Body of pancreas (tissue), 4 donors: ENCODE data around the gene SUN3. TPM values are rescaled to one million over a fixed set of nuclear protein-coding genes. Genes with fewer than 3 reads are reported as not detected.

ENCODE experiments used
- ATAC-seq: fragments of 150-250 bp; one replicate; pipeline ENCODE4 v1.9.1; 2016
- DNase-seq, 4 donors: peaks; one replicate each; pipeline ENCODE4 v3.0.0-alpha.2; 2019
- H3K27ac ChIP-seq, 4 donors: fragments of 200-600 bp; sonication (generic); 1 replicate in 3 of 4; 2 replicates in 1 of 4; pipeline versions ENCODE4 v1.5.1 to v1.6.1; 2016 to 2019; ENCODE audit warnings: mild to moderate bottlenecking in 1 of 4, mixed read lengths in 1 of 4, moderate library complexity in 1 of 4
- H3K27me3 ChIP-seq, 2 donors: fragments of 200-600 bp; sonication (generic); one replicate each; pipeline ENCODE4 v1.6.0; 2016; ENCODE audit warnings: mild to moderate bottlenecking in 1 of 2
- H3K36me3 ChIP-seq, 2 donors: fragments of 200-600 bp; sonication (generic); replicated peaks in 1 of 2; 2 replicates each; pipeline ENCODE4 v1.5.1; 2016; ENCODE audit warnings: low read depth in 2 of 2; ENCODE audit not compliant: insufficient read depth in 1 of 2
- H3K4me1 ChIP-seq: fragments of 200-600 bp; sonication (generic); one replicate; pipeline ENCODE4 v1.6.0; 2016
- H3K4me3 ChIP-seq, 2 donors: fragments of 200-600 bp; sonication (generic); 1 replicate in 1 of 2; 2 replicates in 1 of 2; pipeline ENCODE4 v1.5.1; 2016 to 2019
- H3K9me3 ChIP-seq, 3 donors: fragments of 200-600 bp; sonication (generic); 1 replicate in 2 of 3; 2 replicates in 1 of 3; pipeline ENCODE4 v1.5.1; 2016
- POLR2A ChIP-seq, 3 donors: fragments of 450-650 bp; IDR thresholded peaks; one replicate each; pipeline ENCODE4 v1.6.1; 2016; ENCODE audit warnings: antibody characterized with exemption in 3 of 3, mild to moderate bottlenecking in 2 of 3
- WGBS, 2 donors: methylation state at CpG; one replicate each; pipeline ENCODE4 v1.1.5; 2017; 5-methylcytosine and 5-hydroxymethylcytosine counted together
- intact Hi-C: fragments of 100-400 bp; cut with DNase I; formaldehyde crosslinking; loops from one replicate; pipeline ENCODE4 v1.15.1; 2023
- total RNA-seq, 2 donors: library from RNA; depleted of rRNA; stranded (reverse); fragments of >200 nt; gene quantifications; one replicate each; pipeline ENCODE4 v1.1.0, GENCODE V29; 2016
- TF ChIP-seq, protein P1 (sequence below), 7 experiments: fragments of 450-650 bp in 4 of 7; fragments of 200-600 bp in 3 of 7; sonication (generic) in 3 of 7; IDR thresholded peaks; one replicate each; pipeline ENCODE4 v1.5.1; 2016 to 2019; ENCODE audit warnings: antibody characterized with exemption in 7 of 7

Gene SUN3
- total RNA-seq, 2 donors from 2014 or later: not detected

DNA sequence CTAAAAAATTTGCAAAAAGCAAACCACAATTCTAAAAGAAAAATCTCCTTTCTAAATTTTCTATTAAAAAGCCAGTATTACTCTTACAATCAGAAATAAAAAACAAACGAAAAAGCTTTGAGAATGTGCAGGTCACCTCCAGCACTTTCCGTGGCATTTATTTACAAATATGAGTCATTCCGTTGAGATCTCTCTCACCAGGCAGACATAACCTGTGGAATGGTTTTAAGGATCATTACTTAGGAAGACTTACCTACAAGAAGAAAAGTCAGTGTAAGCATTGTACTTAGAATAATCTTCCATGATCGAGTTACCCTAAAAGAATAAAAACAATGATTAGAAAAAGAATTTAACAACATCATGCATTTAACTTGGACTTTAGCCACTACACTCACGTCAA, 3.3 kb downstream of the SUN3 start:
- no peak for TF ChIP-seq POLR2A (IDR thresholded peaks at IDR 0.05)
- TF ChIP-seq, protein P1, sequence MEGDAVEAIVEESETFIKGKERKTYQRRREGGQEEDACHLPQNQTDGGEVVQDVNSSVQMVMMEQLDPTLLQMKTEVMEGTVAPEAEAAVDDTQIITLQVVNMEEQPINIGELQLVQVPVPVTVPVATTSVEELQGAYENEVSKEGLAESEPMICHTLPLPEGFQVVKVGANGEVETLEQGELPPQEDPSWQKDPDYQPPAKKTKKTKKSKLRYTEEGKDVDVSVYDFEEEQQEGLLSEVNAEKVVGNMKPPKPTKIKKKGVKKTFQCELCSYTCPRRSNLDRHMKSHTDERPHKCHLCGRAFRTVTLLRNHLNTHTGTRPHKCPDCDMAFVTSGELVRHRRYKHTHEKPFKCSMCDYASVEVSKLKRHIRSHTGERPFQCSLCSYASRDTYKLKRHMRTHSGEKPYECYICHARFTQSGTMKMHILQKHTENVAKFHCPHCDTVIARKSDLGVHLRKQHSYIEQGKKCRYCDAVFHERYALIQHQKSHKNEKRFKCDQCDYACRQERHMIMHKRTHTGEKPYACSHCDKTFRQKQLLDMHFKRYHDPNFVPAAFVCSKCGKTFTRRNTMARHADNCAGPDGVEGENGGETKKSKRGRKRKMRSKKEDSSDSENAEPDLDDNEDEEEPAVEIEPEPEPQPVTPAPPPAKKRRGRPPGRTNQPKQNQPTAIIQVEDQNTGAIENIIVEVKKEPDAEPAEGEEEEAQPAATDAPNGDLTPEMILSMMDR (IDR thresholded peaks at IDR 0.05): no peak
- Histone ChIP-seq H3K27ac (no peak overlapping the region), H3K4me1 (no peaks in the 10 kb centered on the region), H3K4me3 (no peak overlapping the region), H3K36me3 (no peaks in the 10 kb centered on the region), H3K27me3 (no peaks in the 10 kb centered on the region), H3K9me3 (no peaks in the 10 kb centered on the region)
- WGBS, 2 donors: 38 to 48% methylated on average over 5 of the region's 5 CpGs
- no peak for DNase-seq
- intact Hi-C loops: no loop called here
- ATAC-seq: no peak

DNA sequence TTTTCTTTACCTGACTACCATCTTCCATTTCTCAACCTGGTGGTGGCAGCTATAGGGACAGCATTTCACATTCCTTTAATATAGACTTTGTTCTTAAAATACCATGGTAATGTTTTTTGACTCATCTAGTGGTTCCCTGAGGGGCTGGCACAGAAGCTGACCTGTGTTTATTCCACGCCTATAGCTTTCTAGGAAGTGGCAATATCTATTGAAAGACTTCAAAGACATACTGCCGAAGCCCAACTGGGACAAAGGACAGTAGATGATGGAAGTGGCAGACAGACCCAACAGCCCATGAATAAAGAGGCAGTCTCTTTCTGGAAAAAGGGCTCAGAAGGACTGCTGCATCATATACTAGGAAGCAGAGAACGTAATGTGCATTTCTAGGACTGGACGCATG, 11.2 kb downstream of the SUN3 start:
- no peak for ATAC-seq
- H3K36me3 ChIP-seq: no peaks in the 10 kb centered on the region

DNA sequence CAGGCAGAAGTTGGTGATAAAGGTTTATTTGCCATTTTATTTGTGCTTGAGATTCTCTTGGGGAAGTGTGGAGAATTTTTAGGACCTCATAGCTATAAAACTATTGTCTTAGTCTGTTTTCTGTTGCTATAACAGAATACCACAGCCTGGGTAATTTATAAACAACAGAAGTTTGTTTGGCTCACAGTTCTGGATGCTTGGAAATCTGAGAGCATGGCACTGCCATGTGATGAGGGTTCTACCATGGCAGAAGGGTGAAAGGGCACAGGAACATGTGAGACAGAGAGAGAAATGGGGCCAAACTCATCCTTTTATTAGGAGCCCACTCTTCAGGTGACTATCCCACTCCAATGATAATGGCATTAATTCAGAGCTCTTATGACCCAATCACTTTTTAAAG, 12.3 kb downstream of the SUN3 start:
- Histone ChIP-seq H3K4me1 (no peaks in the 10 kb centered on the region), H3K36me3 (no peaks in the 10 kb centered on the region), H3K4me3 (no peak overlapping the region), H3K27ac (no peak overlapping the region), H3K27me3 (no peaks in the 10 kb centered on the region), H3K9me3 (no peaks in the 10 kb centered on the region)
- DNase-seq: no peak
- ATAC-seq: no peak
- intact Hi-C loops: no loop called here
- TF ChIP-seq, protein P1 (IDR thresholded peaks at IDR 0.05): no peak
- TF ChIP-seq POLR2A (IDR thresholded peaks at IDR 0.05): no peak

More for the DNA sequence above, 11.2 kb downstream of the SUN3 start:
- H3K4me1 ChIP-seq: no peaks in the 10 kb centered on the region
- no peaks in the 10 kb centered on the region for H3K9me3 ChIP-seq
- no peak overlapping the region for H3K27ac ChIP-seq
- 87 to 89% methylated on average over 4 of the region's 4 CpGs for WGBS, 2 donors
- no peak for DNase-seq
- intact Hi-C loops: no loop called here
- no peak for TF ChIP-seq POLR2A (IDR thresholded peaks at IDR 0.05)
- TF ChIP-seq, protein P1 (IDR thresholded peaks at IDR 0.05): no peak
- H3K4me3 ChIP-seq: no peak overlapping the region
- H3K27me3 ChIP-seq: no peaks in the 10 kb centered on the region

DNA sequence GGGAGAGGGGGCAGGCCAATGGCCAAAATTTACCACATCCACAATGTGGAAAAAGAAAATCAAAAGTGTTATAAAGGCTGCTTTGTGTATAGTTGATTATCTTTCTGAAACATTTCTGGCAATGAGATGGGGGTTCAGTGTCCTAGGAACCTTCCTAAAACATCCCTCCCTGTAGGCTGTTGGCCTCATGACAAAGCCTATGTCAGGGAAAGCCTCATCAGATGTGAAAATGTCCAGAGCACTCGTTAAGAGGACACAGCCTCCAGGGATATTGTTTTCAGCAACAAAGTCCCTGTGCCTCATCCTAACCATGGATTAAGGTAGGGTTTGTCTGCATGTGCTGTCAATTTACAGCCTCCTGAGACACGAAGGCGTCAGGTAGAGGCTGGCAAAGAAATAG, 17.0 kb downstream of the SUN3 start:
- 65 to 67% methylated on average over 3 of the region's 3 CpGs for WGBS, 2 donors
- Histone ChIP-seq H3K36me3 (no peaks in the 10 kb centered on the region), H3K4me3 (no peak overlapping the region), H3K9me3 (no peaks in the 10 kb centered on the region), H3K27ac (no peak overlapping the region), H3K4me1 (no peaks in the 10 kb centered on the region), H3K27me3 (no peaks in the 10 kb centered on the region)
- no peak for DNase-seq
- intact Hi-C loops: no loop called here
- TF ChIP-seq, protein P1 (IDR thresholded peaks at IDR 0.05): no peak
- TF ChIP-seq POLR2A (IDR thresholded peaks at IDR 0.05): no peak
- no peak for ATAC-seq

DNA sequence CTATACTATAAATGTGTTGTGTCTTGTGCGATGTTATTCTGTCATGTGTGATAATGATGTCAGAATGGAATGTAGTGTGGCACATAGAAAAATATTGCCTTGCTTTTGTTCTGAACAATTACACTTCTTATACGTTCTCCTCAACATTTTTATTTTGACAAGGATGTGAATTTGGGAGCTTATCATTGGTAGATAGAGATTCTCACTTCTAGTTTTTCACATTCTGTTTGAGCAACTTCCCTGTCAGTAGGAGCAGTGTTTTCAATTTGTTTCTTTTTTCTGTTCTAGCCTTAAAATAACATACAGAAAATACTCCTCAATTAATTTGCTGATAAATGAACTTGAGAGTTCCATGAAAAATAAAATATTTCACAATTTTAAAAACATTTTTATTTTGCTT, 17.6 kb downstream of the SUN3 start:
- Histone ChIP-seq H3K27me3 (no peaks in the 10 kb centered on the region), H3K36me3 (no peaks in the 10 kb centered on the region), H3K4me3 (no peak overlapping the region), H3K27ac (no peak overlapping the region), H3K9me3 (no peaks in the 10 kb centered on the region), H3K4me1 (no peaks in the 10 kb centered on the region)
- TF ChIP-seq, protein P1 (IDR thresholded peaks at IDR 0.05): no peak
- TF ChIP-seq POLR2A (IDR thresholded peaks at IDR 0.05): no peak
- WGBS, 2 donors: 59 to 60% methylated on average over 2 of the region's 2 CpGs
- no peak for DNase-seq
- intact Hi-C loops: no loop called here
- ATAC-seq: no peak
